GM21737 (cell line): ENCODE data around the gene PPP1R11.
A peak's percentile ranks its signal among the peaks of the same experiment; 100 is the strongest.

Source experiments
- ATAC-seq: cut with Tn5 transposase; IDR thresholded peaks from one replicate; pipeline ENCODE4 v1.9.1; 2021; ENCODE audit warnings: mild to moderate bottlenecking, moderate library complexity; ENCODE audit not compliant: unreplicated experiment

The PPP1R11 gene

GRCh38 chr6:30061092-30061857 lies 5.7 kb upstream of the PPP1R11 start, which contains the start of gene POLR1H:
POLR1H (plus strand) TSS chr6:30061265; CDS start chr6:30061525, 260 bp downstream.
- peak; percentile 87 for ATAC-seq

DNA sequence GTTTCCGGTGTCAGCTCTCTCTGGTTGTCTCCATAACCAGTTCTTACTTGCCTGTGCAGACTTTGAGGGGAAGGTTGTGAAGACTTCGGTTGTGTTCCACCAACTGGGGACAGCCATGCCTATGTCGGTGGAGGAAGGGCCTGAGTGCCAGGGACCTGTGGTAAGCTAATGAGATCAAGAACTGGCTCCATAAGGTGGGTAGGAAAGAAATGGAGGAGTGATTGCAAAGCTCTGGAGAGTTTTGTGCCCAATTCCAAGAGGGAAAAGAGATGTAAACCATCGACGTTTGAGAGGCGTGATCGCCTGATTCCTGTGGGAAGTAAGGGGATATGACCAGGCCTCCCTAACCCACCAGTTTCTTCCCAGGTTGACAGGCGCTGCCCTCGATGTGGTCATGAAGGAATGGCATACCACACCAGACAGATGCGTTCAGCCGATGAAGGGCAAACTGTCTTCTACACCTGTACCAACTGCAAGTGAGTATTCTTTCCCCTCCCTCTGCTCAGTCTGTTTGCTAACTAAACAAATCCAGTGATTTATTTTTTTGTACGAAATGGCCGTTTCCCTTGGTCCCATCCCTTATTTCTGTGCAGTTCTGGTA lies 5.0 kb upstream of the PPP1R11 start:
- peak; percentile 10 for ATAC-seq

DNA sequence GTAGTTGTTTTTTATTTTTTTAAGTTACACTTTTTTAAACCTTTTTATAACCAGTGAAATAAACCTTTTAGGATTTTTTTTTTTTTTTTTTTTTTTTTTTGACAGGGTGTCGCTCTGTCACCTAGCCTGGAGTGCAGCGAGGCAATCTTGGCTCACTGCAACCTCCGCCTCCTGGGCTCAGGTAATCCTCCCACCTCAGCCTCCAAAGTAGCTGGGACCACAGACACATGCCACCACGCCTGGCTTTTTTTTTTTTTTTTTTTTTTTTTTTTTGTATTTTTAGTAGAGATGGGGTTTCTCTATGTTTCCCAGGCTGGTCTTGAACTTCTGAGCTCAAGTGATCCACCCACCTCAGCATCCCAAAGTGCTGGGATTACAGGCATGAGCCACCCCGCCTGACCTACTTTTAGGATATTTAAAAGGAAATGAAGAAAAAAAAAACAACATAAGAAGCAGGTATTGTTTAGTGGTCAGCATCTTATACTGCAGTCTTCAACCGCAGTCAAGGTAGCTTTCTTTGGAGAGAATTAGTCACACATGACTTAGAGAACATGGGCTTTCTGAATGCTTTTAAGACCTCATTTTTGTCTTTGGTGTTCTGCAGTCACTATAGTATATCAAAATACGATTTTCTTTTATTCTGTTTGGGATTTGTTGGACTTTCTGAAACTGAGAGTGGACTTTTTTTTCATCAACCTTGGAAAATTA lies 4.4 kb upstream of the PPP1R11 start:
- ATAC-seq: no peak

DNA sequence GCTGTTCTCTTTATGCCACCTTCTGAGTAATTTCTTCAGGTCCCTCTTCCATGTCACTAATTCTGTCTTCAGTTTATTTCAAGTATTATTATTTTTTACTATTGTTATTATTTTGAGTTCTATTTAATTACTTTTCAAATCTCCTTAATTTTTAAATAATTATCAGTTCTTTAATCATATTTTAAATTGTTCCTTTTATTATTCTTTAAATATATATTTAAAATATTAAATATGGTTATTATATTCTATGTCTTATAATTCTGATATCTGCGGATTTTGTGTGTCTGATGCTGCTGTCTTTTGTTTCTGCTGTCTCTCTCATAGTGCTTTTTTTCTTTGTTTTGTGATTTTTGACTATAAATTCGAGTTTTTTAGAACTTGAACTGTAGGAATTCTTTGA lies 3.7 kb upstream of the PPP1R11 start:
- ATAC-seq: no peak

GRCh38 chr6:30066082-30066481 lies 916 bp upstream of the PPP1R11 start:
- no peak for ATAC-seq

DNA sequence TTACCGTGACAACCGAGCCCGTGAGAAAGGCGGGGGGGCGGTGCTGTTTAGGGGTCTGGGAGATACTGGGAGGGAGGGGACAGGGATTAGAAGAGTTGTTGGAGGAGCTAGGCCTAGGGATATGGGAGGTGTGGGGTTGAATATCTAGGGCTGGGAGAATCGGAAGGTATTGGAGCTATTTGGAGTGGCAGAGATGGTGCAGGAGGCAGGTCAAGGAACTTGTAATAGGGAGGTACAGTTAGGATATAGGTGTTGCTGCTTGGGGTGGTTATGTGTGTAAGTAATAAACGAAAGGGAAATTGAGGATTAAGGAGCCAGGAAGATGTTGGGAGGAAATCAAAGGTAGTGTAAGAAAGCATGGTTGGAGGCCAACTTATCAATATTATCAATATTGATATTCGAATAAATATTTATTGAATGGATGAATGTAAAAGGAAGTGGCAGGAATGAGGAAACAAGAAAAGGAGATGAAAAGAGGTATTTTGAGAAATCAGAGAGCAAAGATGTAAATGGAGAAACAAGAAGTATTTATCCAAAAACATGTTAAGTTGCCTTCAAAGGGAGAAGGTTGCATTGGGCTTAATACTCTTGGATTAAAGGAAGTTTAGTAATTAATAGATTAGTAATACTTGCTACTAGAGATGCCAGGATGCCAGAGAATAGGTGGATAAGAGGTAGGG lies 602 bp downstream of the PPP1R11 start:
- ATAC-seq: no peak

GRCh38 chr6:30071081-30071818 lies 4.3 kb downstream of the PPP1R11 start:
- ATAC-seq: no peak

DNA sequence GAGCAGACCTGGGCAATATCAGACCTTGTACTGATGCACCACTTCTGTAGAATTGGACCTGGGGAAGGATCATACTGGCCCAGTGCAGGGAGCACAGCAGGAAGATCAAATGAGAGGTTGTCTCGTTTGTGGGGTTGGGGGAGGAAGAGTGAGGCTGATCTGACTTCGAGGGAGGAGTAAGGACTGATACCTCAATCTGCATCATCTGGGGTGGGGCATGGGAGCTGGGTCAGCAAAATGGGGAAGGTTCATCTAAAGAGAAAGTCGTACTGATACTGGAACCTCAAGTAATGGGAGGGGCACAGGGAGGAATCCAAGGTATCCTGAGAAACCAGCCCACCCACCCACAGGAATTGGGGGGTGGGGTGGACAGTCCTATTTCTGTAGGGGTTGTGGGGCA lies 4.9 kb downstream of the PPP1R11 start:
- no peak for ATAC-seq

GRCh38 chr6:30073489-30074235 lies 6.7 kb downstream of the PPP1R11 start:
- no peak for ATAC-seq

DNA sequence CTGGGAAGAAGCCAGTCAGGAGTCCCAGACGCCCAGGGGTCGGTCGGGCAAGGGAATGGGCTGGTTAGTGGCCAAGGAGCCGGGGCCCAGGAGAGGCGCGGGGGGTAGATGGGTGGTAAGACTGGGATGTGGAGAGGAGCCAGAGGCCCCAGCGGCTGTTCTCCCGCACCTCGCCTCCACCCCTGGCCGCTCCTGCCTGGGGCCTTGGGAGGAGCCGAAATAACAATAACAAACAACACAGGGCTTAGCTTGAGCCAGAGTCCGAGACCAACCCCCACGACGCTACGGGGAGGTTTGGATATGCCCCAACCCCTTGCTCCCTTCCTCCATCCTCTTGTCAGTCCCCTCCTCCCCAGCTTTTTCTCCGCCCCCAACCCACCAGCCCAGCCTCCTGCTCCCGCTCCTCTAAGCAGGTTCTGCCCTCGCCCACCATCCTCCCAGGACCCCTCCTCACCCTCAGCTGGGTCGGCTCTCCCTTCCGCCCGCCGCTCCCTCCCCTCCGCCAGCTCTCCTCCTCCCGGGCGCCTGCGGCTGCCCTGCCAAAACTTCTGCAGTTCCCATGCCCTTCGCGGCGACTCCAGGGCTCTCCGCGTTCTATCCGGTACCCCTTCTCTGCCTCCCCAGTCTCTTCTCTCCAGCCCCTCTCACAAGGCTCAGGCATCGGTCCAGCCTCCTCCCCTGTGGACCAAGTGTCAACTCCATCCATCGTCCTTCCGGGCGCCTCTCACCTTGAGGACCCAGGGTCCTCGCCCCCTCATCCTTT lies 7.5 kb downstream of the PPP1R11 start:
- no peak for ATAC-seq

GRCh38 chr6:30075094-30075789 lies 8.2 kb downstream of the PPP1R11 start, which contains the start of gene RNF39:
RNF39 (minus strand) TSS chr6:30075769; CDS start chr6:30075585, 184 bp downstream.
- ATAC-seq: no peak

DNA sequence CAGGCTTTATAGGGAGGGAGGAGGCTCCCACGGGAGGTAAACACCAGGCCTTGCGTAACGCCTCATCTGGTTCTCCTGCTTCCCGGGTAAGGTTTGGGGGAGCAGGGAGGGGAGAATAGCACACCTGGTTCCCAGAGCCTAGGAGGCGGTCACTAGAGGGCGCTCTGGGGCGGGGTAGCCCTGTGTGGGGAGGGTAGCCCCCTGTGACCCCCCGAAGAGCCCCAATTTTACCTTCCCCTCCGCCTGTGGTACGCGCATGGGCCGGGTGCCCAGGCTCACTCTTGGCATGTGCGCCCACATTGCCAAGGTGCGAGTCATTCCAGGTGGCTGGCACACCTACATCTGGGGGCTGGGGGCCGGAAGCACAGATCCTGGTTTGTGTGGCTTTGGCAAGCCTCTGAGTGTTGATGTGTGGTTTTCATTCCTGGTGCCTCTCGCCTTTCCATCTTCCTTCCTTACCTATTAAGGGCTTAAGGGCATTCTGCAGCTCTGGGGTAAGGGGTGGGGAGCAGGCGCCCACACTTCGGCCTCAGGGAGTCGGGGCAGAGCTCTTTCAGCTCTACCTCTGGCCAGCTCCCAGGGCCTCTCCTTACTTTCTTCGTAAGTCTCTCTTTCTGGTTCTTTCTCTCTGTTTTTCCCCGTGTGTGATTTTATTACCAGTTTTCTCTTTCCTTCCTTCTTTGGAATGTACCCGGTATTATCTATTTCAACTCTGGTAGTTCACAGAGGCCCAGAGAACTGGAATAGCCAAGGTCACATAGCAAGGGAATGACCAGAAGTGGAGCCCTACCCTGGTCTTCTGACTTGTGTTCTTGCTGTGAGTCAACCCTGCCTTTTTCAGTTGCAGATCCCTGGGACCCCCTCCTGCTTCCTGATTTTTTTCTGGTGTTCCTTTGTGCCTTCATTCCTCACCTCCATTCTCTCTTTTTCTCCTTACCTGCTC lies 9.1 kb downstream of the PPP1R11 start:
- no peak for ATAC-seq

GRCh38 chr6:30077218-30077617 lies 10.2 kb downstream of the PPP1R11 start:
- no peak for ATAC-seq

DNA sequence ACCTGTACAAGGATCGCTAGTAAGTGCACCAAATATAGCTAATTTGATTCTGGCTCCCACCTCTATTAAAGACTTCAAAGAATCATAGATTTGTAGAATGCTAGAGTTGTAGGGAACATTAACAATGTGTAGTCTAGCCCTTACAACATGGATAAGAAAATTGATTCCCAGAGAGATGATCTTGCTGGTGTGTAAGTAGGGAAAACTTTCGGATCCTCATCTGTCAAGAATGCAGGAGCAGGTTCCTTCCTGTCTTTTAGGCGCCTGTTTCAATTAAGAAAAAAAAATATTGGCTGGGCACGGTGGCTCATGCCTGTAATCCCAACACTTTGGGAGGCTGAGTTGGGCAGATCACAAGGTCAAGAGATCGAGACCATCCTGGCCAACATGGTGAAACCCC lies 20.9 kb downstream of the PPP1R11 start:
- no peak for ATAC-seq

GRCh38 chr6:30091577-30092381 lies 24.8 kb downstream of the PPP1R11 start:
- ATAC-seq: no peak

GRCh38 chr6:30092852-30093543 lies 26.0 kb downstream of the PPP1R11 start:
- no peak for ATAC-seq
